SKM-1 (cell line): ENCODE measurements around the gene ACRBP.
"Not testable (repeated sequence)": the region's sequence is repeated elsewhere in the genome, so short reads cannot be mapped to it uniquely, and the experiment has no call there.

Experiments used
- DNase-seq: peaks from one replicate; lab custom pipeline; 2025; ENCODE audit not compliant: unreplicated experiment; lab: John Stamatoyannopoulos, UW

The ACRBP gene

DNA sequence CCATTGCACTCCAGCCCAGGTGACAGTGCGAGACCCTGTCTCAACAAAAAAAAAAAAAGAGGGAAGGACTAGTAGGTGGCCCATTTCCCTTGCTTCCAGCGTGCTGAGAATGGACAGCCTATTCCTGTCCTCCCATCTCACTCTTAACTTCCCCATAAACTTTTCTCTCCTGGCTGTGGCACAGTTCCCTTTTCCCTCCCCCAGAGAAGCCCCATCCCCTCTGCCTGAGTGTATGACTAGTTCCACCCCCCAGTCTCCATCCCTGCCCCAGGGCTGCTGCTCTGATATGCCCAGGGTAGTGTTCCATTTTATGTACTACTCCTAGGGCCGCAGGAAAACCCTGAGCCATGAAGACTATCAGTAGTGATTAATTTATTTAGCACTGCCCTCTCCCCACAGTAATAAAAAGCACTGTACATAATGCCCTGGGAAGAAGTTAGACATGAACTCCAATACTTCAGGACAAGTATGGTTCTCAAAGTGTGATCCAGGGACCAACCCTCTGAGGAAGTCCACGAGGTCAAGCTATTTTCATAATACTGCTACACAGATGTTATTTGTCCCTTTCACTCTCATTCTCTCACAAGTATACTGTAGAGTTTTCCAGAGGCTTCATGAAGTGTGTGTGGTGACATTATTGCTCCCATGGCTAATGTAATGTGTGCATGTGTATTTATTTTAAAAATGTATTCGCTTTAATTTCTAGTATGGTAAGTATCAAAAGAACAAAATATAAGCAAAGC is 28.6 kb downstream of the ACRBP start:
- no peak for DNase-seq

DNA sequence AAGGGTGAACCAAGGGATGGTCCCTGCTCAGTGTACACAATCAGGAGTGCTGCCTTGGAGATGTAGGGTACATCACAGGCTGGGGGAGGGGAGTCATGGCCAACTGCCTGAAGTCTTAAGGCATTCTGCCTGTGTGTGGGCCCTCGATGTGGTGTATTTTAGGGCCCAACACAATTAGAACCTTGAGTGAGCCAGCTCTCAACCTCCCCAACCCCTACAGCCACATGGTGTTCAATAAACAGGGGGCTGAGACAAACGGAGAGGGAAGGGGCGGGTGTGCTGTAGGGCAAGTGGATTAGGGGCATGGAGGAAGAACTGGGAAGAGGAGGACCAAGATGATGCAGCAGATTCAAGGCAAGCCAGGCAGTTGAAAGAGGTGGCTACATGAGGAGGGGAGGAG is 31.4 kb downstream of the ACRBP start:
- no peak for DNase-seq

GRCh38 chr12:6614513-6615172 is 32.6 kb downstream of the ACRBP start:
- no peak for DNase-seq

DNA sequence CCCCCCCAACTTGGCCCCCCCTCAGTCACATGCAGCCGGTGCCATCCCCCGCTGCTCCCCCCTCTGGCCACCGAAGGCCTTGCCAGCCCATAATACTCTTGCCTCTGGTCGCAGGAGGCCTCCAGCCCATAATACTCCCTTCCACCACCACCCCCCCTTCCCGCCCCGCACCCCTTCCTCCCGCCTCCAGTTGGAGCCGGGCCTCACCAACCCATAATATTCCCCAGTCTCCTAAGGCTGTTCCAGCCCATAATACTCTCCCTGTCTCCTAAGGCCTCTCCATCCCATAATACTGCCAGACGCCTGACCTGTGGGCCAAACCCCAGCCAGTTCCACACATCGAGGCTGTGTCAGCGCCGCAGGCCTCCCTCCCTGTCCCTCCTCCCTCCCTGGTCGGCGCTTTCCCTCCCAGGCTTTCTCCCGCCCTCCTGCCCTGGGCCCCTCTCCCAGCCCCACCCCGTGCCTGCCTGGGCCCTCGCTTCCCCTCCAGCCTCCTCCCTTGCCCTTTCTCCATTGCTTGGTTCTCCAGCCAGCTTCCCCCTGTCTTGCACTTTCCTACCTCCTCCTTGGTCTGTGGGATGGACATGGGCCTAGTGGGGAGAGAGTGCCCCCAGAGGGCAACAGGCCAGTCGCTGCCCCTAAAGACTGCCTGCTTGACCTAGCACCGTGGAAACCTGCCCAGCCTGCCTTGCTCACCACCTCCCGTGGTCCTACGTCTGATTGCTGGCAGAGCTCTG is 33.3 kb downstream of the ACRBP start:
- peak; percentile 75 for DNase-seq

DNA sequence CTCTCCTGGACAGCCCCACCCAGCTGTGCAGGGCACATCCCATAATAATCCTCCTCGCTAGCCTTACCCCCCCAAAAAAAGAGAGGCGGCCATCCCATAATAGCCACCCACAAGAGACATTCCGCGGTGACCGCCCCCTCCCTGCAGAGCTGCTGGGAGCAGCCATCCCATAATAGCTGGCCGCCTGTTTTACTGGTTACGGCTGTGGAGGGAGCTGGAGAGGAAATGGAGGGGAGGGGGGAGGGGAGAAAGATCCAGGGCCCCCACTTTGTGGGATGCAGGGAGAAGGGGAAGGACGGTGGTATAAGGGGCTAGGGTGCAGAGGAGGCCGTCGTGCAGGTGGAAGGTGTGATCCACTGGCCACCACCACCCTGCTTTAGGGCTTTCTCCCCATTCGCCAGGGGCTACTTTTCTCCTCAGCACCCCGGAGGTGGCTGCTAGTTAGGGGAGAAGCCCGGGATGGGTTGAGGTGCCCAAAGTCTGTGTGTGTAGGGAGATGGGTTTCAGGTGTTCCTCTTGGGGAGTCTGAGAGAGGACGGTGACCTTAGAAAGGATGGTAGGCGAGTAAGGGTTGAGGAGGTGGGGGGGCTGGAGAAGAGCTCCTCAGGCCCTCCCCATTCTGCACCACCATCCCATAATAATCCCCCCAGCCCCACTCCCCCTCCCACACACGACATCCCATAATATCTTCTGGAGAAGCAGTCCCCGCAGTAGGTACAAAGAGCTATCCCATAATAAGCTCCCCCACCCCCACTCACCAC is 34.0 kb downstream of the ACRBP start:
- peak; percentile 75 for DNase-seq

- no peak for DNase-seq
These were observed 34.6 kb downstream of the ACRBP start for GRCh38 chr12:6612652-6613014.

DNA sequence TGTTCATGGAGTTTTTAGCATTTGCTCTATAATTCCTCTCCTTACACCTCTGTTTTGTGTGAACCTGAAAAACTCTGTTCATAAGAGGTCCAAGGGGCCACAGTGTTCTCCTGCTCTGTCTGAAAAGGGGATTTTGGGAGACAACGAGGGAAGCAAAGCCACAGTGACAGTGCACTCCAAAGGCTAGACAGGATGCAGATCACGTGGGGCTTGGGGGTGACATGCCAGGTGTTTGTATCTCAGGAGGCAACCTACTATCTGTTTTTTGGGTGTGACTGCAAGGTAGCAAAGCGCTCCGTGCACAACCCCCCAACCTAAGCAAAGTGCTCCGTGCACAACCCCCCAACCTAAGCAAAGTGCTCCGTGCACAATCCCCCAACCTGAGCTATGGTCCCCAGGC is 35.0 kb downstream of the ACRBP start:
- DNase-seq = no peak

- no peak for DNase-seq
These were observed 38.5 kb downstream of the ACRBP start for GRCh38 chr12:6608592-6609281.

GRCh38 chr12:6607751-6608591 is 39.3 kb downstream of the ACRBP start:
- peak; percentile 34 for DNase-seq

- DNase-seq = no peak
These were observed 40.7 kb downstream of the ACRBP start for GRCh38 chr12:6606331-6607131.

DNA sequence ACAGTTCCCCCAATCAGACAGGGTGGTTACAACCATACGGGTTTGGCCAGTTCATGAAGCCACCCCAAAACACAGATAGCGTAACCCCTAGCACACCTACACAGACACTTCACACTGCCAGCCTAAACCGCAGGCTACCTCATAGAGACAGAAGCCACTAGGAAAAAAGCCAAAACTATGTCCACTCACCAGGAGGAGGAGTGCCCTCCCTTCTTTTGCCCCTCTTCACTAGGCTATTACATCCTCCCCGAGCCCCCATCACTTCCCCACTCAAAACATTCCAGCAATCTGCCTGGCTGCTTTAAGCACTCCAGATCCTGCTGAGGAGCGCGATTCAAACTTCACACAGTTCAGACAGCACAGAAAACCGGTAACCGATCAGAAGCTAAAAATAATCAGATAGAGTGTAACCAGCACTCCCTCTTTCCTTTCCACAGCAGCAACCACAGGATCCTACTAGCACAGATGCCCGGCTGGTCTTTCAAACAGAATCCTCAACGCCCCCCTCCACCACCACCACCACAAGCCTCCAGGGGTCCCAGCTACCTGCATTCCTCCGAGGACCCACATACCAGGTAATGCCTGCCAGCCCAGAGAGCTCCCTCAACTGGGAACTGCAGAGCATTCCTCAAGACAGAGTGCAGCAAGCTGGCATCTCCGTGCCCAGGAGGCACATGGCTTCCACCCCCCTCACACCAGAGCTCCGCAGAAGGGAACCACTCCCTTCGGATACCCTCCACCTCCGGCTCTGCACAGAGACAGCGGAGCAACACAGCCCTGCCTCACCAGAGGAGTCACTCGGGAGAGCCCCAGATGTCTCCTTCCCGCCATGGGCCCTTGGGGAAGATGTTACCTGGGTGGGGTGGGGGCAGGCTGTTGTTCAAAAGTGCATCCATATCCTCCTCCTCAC is 41.6 kb downstream of the ACRBP start:
- no peak for DNase-seq

DNA sequence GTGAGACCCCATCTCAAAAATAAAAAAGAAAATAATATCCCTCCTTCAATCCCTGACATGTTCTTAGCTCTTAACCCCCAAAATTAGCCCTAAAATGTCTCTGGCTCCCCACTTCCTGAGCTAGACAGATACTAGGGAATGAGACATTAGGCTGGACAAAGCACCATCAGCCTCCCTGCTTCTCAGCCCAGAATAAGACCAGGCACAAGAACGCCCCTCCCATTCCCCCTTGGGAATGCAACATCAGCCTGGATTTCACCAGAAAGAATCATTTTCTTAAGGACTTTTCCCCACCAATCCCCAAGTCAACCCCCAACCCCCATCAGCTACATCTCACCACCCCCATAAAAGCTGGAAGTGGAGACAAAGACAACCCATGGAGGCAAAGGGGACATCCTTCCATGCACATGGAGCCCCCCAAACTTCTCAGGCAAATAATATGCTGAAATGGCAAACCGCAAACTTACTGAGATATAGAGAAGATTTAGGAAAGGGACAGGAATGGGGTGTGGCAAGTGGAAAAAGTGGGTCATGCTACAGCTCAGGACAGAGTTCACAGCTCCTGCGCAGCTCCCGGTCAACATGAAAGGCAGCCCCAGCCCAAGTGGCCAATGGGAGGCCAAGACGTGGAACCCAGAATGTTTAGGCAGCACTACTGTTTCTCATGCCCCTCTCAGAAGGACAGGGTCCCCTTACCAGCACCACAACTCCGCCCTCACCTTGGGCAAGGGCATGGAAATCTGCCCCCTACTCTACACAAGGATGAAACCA is 42.8 kb downstream of the ACRBP start:
- DNase-seq = no peak

GRCh38 chr12:6603095-6603567 is 44.1 kb downstream of the ACRBP start:
- DNase-seq = no peak

GRCh38 chr12:6602526-6602925 is 44.7 kb downstream of the ACRBP start:
- no peak for DNase-seq

DNA sequence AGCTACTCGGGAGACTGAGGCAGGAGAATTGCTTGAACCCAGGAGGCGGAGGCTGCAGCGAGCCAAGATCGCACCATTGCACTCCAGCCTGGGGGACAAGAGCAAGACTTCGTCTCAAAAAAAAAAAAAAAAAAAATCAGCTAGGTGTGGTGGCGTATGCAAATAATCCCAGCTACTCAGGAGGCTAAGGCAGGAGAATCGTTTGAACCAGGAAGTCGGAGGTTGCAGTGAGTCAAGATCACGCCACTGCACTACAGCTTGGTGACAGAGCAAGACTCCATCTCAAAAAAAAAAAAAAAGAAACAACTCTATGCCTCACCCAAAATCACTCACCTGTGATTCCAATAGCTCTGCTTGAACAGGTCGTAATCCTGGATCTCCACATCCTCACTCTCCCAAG is 51.6 kb downstream of the ACRBP start:
- not testable (repeated sequence) for DNase-seq

GRCh38 chr12:6592087-6592486 is 55.1 kb downstream of the ACRBP start:
- no peak for DNase-seq
